Hepatocyte (in vitro differentiated cells): Measurements from ENCODE around the gene WDTC1.

Experiments used
- EZH2 ChIP-seq: fragments of 200-600 bp; sonication (generic); IDR thresholded peaks from 2 replicates; pipeline ENCODE4 v1.6.1; 2016; ENCODE audit warnings: antibody characterized with exemption, mild to moderate bottlenecking, borderline replicate concordance
- EZH2phosphoT487 ChIP-seq: fragments of 200-600 bp; sonication (generic); IDR thresholded peaks from one replicate; pipeline ENCODE4 v1.6.1; 2018; ENCODE audit warnings: antibody characterized with exemption, mild to moderate bottlenecking, low read depth, moderate library complexity; ENCODE audit not compliant: unreplicated experiment, severe bottlenecking
- TF ChIP-seq, protein P1 (sequence below): fragments of 200-600 bp; sonication (generic); IDR thresholded peaks from 2 replicates; pipeline ENCODE4 v1.5.1; 2016; ENCODE audit warnings: antibody characterized with exemption, mild to moderate bottlenecking; ENCODE audit not compliant: poor library complexity

GRCh38 chr1:27351541-27352107, 117.2 kb downstream of the WDTC1 start:
- TF ChIP-seq, protein P1, sequence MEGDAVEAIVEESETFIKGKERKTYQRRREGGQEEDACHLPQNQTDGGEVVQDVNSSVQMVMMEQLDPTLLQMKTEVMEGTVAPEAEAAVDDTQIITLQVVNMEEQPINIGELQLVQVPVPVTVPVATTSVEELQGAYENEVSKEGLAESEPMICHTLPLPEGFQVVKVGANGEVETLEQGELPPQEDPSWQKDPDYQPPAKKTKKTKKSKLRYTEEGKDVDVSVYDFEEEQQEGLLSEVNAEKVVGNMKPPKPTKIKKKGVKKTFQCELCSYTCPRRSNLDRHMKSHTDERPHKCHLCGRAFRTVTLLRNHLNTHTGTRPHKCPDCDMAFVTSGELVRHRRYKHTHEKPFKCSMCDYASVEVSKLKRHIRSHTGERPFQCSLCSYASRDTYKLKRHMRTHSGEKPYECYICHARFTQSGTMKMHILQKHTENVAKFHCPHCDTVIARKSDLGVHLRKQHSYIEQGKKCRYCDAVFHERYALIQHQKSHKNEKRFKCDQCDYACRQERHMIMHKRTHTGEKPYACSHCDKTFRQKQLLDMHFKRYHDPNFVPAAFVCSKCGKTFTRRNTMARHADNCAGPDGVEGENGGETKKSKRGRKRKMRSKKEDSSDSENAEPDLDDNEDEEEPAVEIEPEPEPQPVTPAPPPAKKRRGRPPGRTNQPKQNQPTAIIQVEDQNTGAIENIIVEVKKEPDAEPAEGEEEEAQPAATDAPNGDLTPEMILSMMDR, result no peak
- TF ChIP-seq EZH2phosphoT487, result no peak
- TF ChIP-seq EZH2, result no peak
